ENCODE measurements around the gene RECQL5. TPM values are rescaled to one million over a fixed set of nuclear protein-coding genes. Genes with fewer than 3 reads are reported as not detected.

The RECQL5 gene
- total RNA-seq, 4 donors from 2014 or later, result 6.3 to 14.7 (median 11.9) TPM

- intact Hi-C loops (cut with DNase I), result no loop called here
- Histone ChIP-seq H3K27ac (replicated peaks in 1 of 4) (no peak overlapping the region), H3K9me3 (no peaks in the 10 kb centered on the region), H3K36me3 (peaks cover 66 to 90% (median 88%) of the 10 kb centered on the region in 4 donors), H3K4me1 (peaks cover 29 to 54% (median 42%) of the 10 kb centered on the region in 4 donors), H3K4me3 (no peak overlapping the region), H3K27me3 (no peaks in the 10 kb centered on the region)
- no peak for DNase-seq (ENCODE audit: extremely low spot score)
- TF ChIP-seq POLR2A (IDR thresholded peaks at IDR 0.05; ENCODE audit: low read depth), result no peak
- TF ChIP-seq CTCF (IDR thresholded peaks at IDR 0.05), result no peak
- no peak for TF ChIP-seq POLR2AphosphoS5 (IDR thresholded peaks at IDR 0.05)
- TF ChIP-seq EP300 (IDR thresholded peaks at IDR 0.05), result no peak
- WGBS, result 93% methylated on average over 7 of the region's 9 CpGs
Observed at GRCh38 chr17:75703591-75703990, 36.6 kb upstream of the RECQL5 start.

- peaks cover 66 to 86% (median 85%) of the 10 kb centered on the region in 4 donors for H3K36me3 ChIP-seq
- TF ChIP-seq EP300 (IDR thresholded peaks at IDR 0.05), result no peak
- no peak for TF ChIP-seq CTCF (IDR thresholded peaks at IDR 0.05)
- no peak for TF ChIP-seq POLR2AphosphoS5 (IDR thresholded peaks at IDR 0.05)
- TF ChIP-seq POLR2A (IDR thresholded peaks at IDR 0.05; ENCODE audit: low read depth), result no peak
- WGBS, result 89% methylated on average over 6 of the region's 12 CpGs
- no peaks in the 10 kb centered on the region for H3K9me3 ChIP-seq
- H3K4me1 ChIP-seq, result peaks cover 33 to 57% (median 44%) of the 10 kb centered on the region in 4 donors
- H3K27ac ChIP-seq (replicated peaks in 1 of 4), result peak overlapping the region in 1 of 4 donors; percentile 65
- intact Hi-C loops (cut with DNase I), result no loop called here
- no peak overlapping the region for H3K4me3 ChIP-seq
- no peaks in the 10 kb centered on the region for H3K27me3 ChIP-seq
- DNase-seq (ENCODE audit: extremely low spot score), result no peak
Observed at GRCh38 chr17:75703191-75703590, 36.2 kb upstream of the RECQL5 start.

- no peak for DNase-seq (ENCODE audit: extremely low spot score)
- H3K9me3 ChIP-seq, result no peaks in the 10 kb centered on the region
- H3K4me1 ChIP-seq, result peaks cover 48 to 64% (median 53%) of the 10 kb centered on the region in 4 donors
- peaks cover 53 to 80% (median 75%) of the 10 kb centered on the region in 4 donors for H3K36me3 ChIP-seq
- H3K4me3 ChIP-seq, result no peak overlapping the region
- peak overlapping the region; percentile 61 to 87 (median 68) for H3K27ac ChIP-seq (replicated peaks in 1 of 4)
- 84% methylated on average over 9 of the region's 10 CpGs for WGBS
- no peak for TF ChIP-seq CTCF (IDR thresholded peaks at IDR 0.05)
- TF ChIP-seq EP300 (IDR thresholded peaks at IDR 0.05), result no peak
- TF ChIP-seq POLR2AphosphoS5 (IDR thresholded peaks at IDR 0.05), result no peak
- TF ChIP-seq POLR2A (IDR thresholded peaks at IDR 0.05; ENCODE audit: low read depth), result no peak
- intact Hi-C loops (cut with DNase I), result no loop called here
- no peaks in the 10 kb centered on the region for H3K27me3 ChIP-seq
Observed at GRCh38 chr17:75701288-75701687, 34.3 kb upstream of the RECQL5 start.

GRCh38 chr17:75698659-75699058 is 31.7 kb upstream of the RECQL5 start:
- intact Hi-C loops (cut with DNase I), result no loop called here
- TF ChIP-seq POLR2AphosphoS5 (IDR thresholded peaks at IDR 0.05) (no peak), POLR2A (IDR thresholded peaks at IDR 0.05; ENCODE audit: low read depth) (no peak), EP300 (IDR thresholded peaks at IDR 0.05) (no peak), CTCF (IDR thresholded peaks at IDR 0.05) (no peak)
- Histone ChIP-seq H3K27ac (replicated peaks in 1 of 4) (peak overlapping the region; percentile 60 to 87 (median 76)), H3K36me3 (peaks cover 31 to 76% (median 65%) of the 10 kb centered on the region in 4 donors), H3K27me3 (no peaks in the 10 kb centered on the region), H3K4me1 (peaks cover 69 to 85% (median 76%) of the 10 kb centered on the region in 4 donors), H3K9me3 (no peaks in the 10 kb centered on the region), H3K4me3 (no peak overlapping the region)
- WGBS, result 97% methylated on average over 3 of the region's 3 CpGs
- no peak for DNase-seq (ENCODE audit: extremely low spot score)

Measured in esophagus muscularis mucosa (tissue), 4 donors.